ENCODE measurements around the gene KCNH4.
"Not testable (repeated sequence)": the region's sequence is repeated elsewhere in the genome, so short reads cannot be mapped to it uniquely, and the experiment has no call there.

The KCNH4 gene

DNA sequence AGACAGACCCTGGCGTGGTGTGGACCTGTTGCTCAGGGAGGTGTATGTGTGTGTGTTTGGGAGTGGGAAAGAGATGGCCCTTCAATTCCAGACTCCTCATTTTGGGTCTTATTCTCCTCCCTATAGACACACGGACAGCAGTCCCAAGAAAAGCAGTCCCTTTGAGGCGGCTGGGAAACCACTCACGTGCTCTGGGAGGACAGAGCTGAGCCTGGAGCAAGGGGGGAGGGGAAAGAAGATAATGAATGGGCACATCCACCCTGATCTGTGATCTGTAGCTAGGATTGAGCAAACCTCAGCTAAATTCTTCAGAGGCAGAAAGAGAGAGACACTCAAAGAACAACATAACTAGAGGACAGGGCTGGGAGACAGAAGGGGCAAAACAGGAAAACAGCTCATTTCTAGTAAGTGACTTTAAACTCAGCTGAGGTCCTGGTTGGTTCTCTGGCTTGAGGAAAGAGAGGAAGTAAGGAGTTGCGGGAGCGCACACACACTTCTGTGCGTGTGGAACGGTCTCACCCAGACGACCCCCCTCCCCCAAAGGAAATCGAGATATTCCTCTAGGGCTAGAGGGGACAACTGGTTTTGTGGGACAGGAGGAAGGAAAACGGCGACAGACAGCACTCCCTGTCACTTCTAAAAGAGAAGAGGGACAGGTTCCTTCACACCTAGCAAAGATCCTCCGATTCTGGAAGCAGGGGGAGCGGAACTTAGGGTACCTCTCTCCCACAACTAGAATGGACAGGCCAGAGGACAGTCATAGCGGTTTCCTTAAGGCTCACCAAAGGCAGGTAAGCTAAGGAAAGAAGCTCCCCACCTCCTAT lies 26.8 kb downstream of the KCNH4 start:
- peaks cover 21% of the 10 kb centered on the region for H3K4me1 Mint-ChIP-seq
- peak overlapping the region; percentile 82 for H3K4me3 Mint-ChIP-seq
- DNase-seq (ENCODE audit: low spot score in 2 of 2) (no peak), ATAC-seq (ENCODE audit: low read depth) (no peak)
- no peaks in the 10 kb centered on the region for H3K36me3 Mint-ChIP-seq
- peak overlapping the region; percentile 86 for H3K27ac Mint-ChIP-seq
- H3K9me3 Mint-ChIP-seq = no peaks in the 10 kb centered on the region
- no peaks in the 10 kb centered on the region for H3K27me3 Mint-ChIP-seq

- H3K4me1 Mint-ChIP-seq = peaks cover 19% of the 10 kb centered on the region
- no peaks in the 10 kb centered on the region for H3K27me3 Mint-ChIP-seq
- H3K9me3 Mint-ChIP-seq = no peaks in the 10 kb centered on the region
- H3K27ac Mint-ChIP-seq = peak overlapping the region; percentile 46
- DNase-seq (ENCODE audit: low spot score in 2 of 2) (no peak), ATAC-seq (ENCODE audit: low read depth) (no peak)
- H3K36me3 Mint-ChIP-seq = peaks cover 16% of the 10 kb centered on the region
- no peak overlapping the region for H3K4me3 Mint-ChIP-seq
These were observed 33.9 kb downstream of the KCNH4 start for GRCh38 chr17:42146911-42147607.

- H3K27me3 Mint-ChIP-seq; ATAC-seq (ENCODE audit: low read depth); H3K27ac Mint-ChIP-seq; H3K9me3 Mint-ChIP-seq; DNase-seq (ENCODE audit: low spot score in 2 of 2); H3K4me3 Mint-ChIP-seq: not testable (repeated sequence)
- Mint-ChIP-seq H3K36me3 (peaks cover 17% of the 10 kb centered on the region), H3K4me1 (peaks cover 19% of the 10 kb centered on the region)
These were observed 37.8 kb downstream of the KCNH4 start for GRCh38 chr17:42143138-42143537.

GRCh38 chr17:42142371-42142896 lies 38.5 kb downstream of the KCNH4 start:
- Mint-ChIP-seq H3K27ac (no peak overlapping the region), H3K36me3 (peaks cover 15% of the 10 kb centered on the region), H3K27me3 (no peaks in the 10 kb centered on the region), H3K9me3 (no peaks in the 10 kb centered on the region), H3K4me1 (peaks cover 20% of the 10 kb centered on the region), H3K4me3 (no peak overlapping the region)
- no peak for ATAC-seq (ENCODE audit: low read depth)
- no peak for DNase-seq (ENCODE audit: low spot score in 2 of 2)

GRCh38 chr17:42141382-42141781 lies 39.6 kb downstream of the KCNH4 start:
- no peaks in the 10 kb centered on the region for H3K27me3 Mint-ChIP-seq
- ATAC-seq (ENCODE audit: low read depth) = no peak
- H3K36me3 Mint-ChIP-seq = peaks cover 11% of the 10 kb centered on the region
- no peak for DNase-seq (ENCODE audit: low spot score in 2 of 2)
- H3K9me3 Mint-ChIP-seq = no peaks in the 10 kb centered on the region
- no peak overlapping the region for H3K27ac Mint-ChIP-seq
- H3K4me1 Mint-ChIP-seq = peaks cover 20% of the 10 kb centered on the region
- H3K4me3 Mint-ChIP-seq = no peak overlapping the region

- not testable (repeated sequence) for H3K4me3 Mint-ChIP-seq; H3K27ac Mint-ChIP-seq; H3K9me3 Mint-ChIP-seq; ATAC-seq (ENCODE audit: low read depth); H3K27me3 Mint-ChIP-seq; DNase-seq (ENCODE audit: low spot score in 2 of 2)
- Mint-ChIP-seq H3K4me1 (peaks cover 26% of the 10 kb centered on the region), H3K36me3 (peaks cover 14% of the 10 kb centered on the region)
These were observed 40.3 kb downstream of the KCNH4 start for GRCh38 chr17:42140690-42141089.

GRCh38 chr17:42138749-42139492 lies 42.0 kb downstream of the KCNH4 start:
- Mint-ChIP-seq H3K9me3 (no peaks in the 10 kb centered on the region), H3K27ac (no peak overlapping the region), H3K36me3 (peaks cover 14% of the 10 kb centered on the region), H3K27me3 (no peaks in the 10 kb centered on the region), H3K4me1 (peaks cover 28% of the 10 kb centered on the region), H3K4me3 (no peak overlapping the region)
- no peak for DNase-seq (ENCODE audit: low spot score in 2 of 2)
- ATAC-seq (ENCODE audit: low read depth) = no peak

DNA sequence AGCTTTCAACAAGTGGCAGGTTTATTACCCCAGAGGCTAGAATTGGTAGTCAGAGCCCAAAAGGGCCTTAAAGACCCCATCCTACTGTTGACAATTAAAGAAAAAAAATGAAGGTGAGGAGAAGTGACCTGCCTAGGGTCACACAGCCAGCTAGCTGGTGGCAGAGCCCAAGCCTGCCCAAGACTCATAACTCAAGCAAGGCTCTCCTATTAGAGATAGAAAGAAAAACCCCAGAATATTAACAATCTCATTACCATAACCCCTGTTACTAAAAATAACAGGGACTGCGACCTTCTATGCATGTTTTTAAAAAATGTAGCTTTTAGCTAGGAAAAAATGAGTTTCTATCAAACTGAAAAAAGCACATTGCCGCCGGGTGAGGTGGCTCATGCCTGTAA lies 44.3 kb downstream of the KCNH4 start:
- no peak for DNase-seq (ENCODE audit: low spot score in 2 of 2)
- H3K36me3 Mint-ChIP-seq = peaks cover 7% of the 10 kb centered on the region
- no peaks in the 10 kb centered on the region for H3K27me3 Mint-ChIP-seq
- H3K9me3 Mint-ChIP-seq = no peaks in the 10 kb centered on the region
- H3K4me3 Mint-ChIP-seq = no peak overlapping the region
- H3K27ac Mint-ChIP-seq = peak overlapping the region; percentile 75
- no peak for ATAC-seq (ENCODE audit: low read depth)
- H3K4me1 Mint-ChIP-seq = peaks cover 43% of the 10 kb centered on the region

DNA sequence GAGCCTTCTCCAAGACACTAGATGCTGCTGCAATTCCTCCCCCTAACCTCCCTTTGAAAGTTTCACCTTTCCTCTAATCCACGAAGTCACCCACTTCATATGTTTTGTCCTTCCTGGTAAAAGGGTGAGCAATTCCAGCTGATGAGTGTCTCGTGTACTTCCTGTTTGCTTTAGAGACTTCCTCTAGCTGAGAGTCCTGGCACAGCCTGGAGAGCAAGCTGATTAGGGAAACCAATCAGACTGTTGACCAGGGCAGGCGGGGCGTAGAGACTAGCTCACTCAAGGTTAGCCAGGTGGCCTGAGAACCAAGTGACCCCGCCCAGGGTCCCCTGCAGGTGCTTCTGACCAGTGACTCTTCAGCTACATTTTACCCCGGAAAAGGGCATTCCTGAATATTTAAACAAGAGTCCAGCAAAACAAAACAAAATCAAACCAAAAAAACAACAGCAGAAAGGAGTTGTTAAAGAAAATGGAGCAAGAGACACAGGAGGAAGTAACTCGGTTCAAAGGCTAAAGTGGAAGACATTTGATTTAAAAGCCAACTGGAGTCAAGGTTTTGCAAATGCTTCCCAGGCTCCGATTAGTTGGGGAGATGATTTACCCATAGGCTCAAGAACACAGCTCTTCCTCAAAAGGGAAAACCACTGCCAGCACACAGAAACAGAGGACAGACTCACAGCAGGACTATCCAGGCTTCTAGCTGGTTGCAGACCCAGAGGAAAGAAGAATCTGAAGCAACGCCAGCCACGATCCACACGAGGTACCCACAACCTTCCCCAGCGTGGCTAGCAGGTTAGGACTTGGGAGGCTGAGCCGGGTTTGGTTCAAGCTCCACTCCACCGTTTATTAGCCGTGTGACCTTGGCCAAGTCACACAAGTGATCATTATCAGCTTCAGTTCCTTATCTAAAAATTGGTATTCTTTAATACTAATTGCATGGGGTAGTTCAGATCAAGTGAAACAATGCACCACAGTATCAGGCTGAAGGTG lies 45.0 kb downstream of the KCNH4 start:
- ATAC-seq (ENCODE audit: low read depth) = no peak
- DNase-seq (ENCODE audit: low spot score in 2 of 2) = no peak

GRCh38 chr17:42135151-42135550 lies 45.8 kb downstream of the KCNH4 start:
- ATAC-seq (ENCODE audit: low read depth) = no peak
- DNase-seq (ENCODE audit: low spot score in 2 of 2) = no peak
- peaks cover 11% of the 10 kb centered on the region for H3K36me3 Mint-ChIP-seq
- H3K9me3 Mint-ChIP-seq = no peaks in the 10 kb centered on the region
- peak overlapping the region; percentile 75 for H3K27ac Mint-ChIP-seq
- H3K4me1 Mint-ChIP-seq = peaks cover 47% of the 10 kb centered on the region
- H3K27me3 Mint-ChIP-seq = no peaks in the 10 kb centered on the region
- no peak overlapping the region for H3K4me3 Mint-ChIP-seq

More for the DNA sequence above, 45.0 kb downstream of the KCNH4 start:
- peak overlapping the region; percentile 75 for H3K27ac Mint-ChIP-seq
- peaks cover 8% of the 10 kb centered on the region for H3K36me3 Mint-ChIP-seq
- no peaks in the 10 kb centered on the region for H3K9me3 Mint-ChIP-seq
- peak overlapping the region; percentile 47 for H3K4me3 Mint-ChIP-seq
- peaks cover 42% of the 10 kb centered on the region for H3K4me1 Mint-ChIP-seq
- no peaks in the 10 kb centered on the region for H3K27me3 Mint-ChIP-seq

GRCh38 chr17:42133461-42134041 lies 47.4 kb downstream of the KCNH4 start:
- Mint-ChIP-seq H3K36me3 (peaks cover 12% of the 10 kb centered on the region), H3K27me3 (no peaks in the 10 kb centered on the region), H3K4me1 (peaks cover 45% of the 10 kb centered on the region), H3K27ac (peak overlapping the region; percentile 77), H3K9me3 (no peaks in the 10 kb centered on the region), H3K4me3 (peak overlapping the region; percentile 41)
- ATAC-seq (ENCODE audit: low read depth) = peak; percentile 94
- peak; percentile 63 to 73 for DNase-seq (ENCODE audit: low spot score in 2 of 2)

DNA sequence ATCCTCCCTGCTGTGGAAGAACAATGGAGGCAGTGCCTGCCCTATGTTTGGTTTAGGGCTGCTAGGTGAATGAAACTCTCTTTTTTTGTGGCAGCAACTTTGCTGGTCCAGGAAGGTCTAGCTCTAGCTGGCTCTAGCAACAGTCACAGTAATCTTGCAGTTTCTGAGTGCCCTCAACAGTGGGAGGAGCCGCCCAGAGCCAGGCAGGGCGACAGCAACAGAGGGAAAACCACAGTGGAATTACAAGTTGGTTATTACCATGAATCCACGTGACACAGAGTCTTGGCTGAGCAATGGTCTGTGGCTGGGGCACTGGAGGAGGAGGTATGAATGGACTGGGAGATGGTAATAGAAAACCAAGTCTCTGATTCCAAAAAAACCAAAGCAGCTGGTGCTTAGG lies 48.0 kb downstream of the KCNH4 start:
- H3K4me1 Mint-ChIP-seq = peaks cover 42% of the 10 kb centered on the region
- no peaks in the 10 kb centered on the region for H3K27me3 Mint-ChIP-seq
- H3K4me3 Mint-ChIP-seq = peak overlapping the region; percentile 41
- ATAC-seq (ENCODE audit: low read depth) (peak; percentile 38), DNase-seq (ENCODE audit: low spot score in 2 of 2) (no peak)
- no peaks in the 10 kb centered on the region for H3K9me3 Mint-ChIP-seq
- H3K36me3 Mint-ChIP-seq = peaks cover 17% of the 10 kb centered on the region
- peak overlapping the region; percentile 77 for H3K27ac Mint-ChIP-seq

Measured in memory B cell (primary cell).